Embryonic facial prominence (tissue), 1 donor: ENCODE results near the gene MBLAC2.
A peak's percentile ranks its signal among the peaks of the same experiment; 100 is the strongest.

ENCODE experiments used
- DNase-seq: peaks from one replicate; pipeline ENCODE4 v3.0.0-alpha.2; 2016; ENCODE audit errors: extremely low spot score

MBLAC2 gene

GRCh38 chr5:90461288-90461687 lies 13.3 kb downstream of the MBLAC2 start:
- no peak for DNase-seq

GRCh38 chr5:90446961-90447360 lies 27.6 kb downstream of the MBLAC2 start:
- DNase-seq, result no peak

GRCh38 chr5:90440644-90441043 lies 33.9 kb downstream of the MBLAC2 start:
- no peak for DNase-seq

GRCh38 chr5:90438100-90438499 lies 36.5 kb downstream of the MBLAC2 start:
- no peak for DNase-seq

GRCh38 chr5:90437663-90438062 lies 36.9 kb downstream of the MBLAC2 start:
- no peak for DNase-seq

GRCh38 chr5:90434116-90434714 lies 40.4 kb downstream of the MBLAC2 start:
- no peak for DNase-seq

GRCh38 chr5:90424245-90424644 lies 50.3 kb downstream of the MBLAC2 start:
- no peak for DNase-seq

- no peak for DNase-seq
These were observed 53.4 kb downstream of the MBLAC2 start for GRCh38 chr5:90421136-90421535.

- no peak for DNase-seq
These were observed 56.4 kb downstream of the MBLAC2 start for GRCh38 chr5:90418214-90418613.

- DNase-seq, result no peak
These were observed 64.3 kb downstream of the MBLAC2 start for GRCh38 chr5:90410178-90410762.

GRCh38 chr5:90409318-90410177 lies 65.0 kb downstream of the MBLAC2 start, which contains the start of gene CETN3:
Gene CETN3, minus strand, starts transcription at chr5:90409756. Its CDS starts 95 bp downstream, at chr5:90409661.
- peak; percentile 98 for DNase-seq

- DNase-seq, result no peak
These were observed 65.8 kb downstream of the MBLAC2 start for GRCh38 chr5:90408571-90409317.
